Measurements from ENCODE around the gene LKAAEAR1. TPM values are rescaled to one million over a fixed set of nuclear protein-coding genes. Genes with fewer than 3 reads are reported as not detected.

The LKAAEAR1 gene
- total RNA-seq, 1 donor from 2014 or later = not detected

DNA sequence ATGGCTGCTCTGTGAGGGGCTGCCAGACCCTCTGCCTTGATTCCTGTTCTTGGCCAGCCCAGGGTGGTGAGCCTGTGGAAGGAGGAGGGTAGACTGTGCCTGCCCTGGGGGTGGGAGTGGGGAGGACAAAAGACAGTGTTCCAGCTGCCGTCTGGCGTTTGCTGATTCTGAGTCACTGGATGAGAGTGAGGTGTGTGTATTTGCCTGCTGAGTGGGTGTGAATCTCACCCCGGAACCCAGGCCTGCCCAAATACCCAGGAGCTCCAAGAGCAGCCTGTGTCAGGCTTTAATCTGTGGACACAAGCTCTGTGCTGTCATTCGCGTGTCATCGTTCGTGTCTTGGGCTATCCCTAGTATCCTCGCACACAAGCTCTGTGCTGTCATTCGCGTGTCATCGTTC, 2.6 kb upstream of the LKAAEAR1 start:
- DNase-seq (ENCODE audit: low spot score, unreplicated experiment) = no peak
- peaks cover 2% of the 10 kb centered on the region for H3K4me1 Mint-ChIP-seq (ENCODE audit: low read depth)
- no peak overlapping the region for H3K27ac Mint-ChIP-seq
- H3K9me3 Mint-ChIP-seq (ENCODE audit: low read depth) = no peaks in the 10 kb centered on the region
- no peak overlapping the region for H3K4me3 Mint-ChIP-seq (ENCODE audit: low read depth)
- TF ChIP-seq, protein P1, sequence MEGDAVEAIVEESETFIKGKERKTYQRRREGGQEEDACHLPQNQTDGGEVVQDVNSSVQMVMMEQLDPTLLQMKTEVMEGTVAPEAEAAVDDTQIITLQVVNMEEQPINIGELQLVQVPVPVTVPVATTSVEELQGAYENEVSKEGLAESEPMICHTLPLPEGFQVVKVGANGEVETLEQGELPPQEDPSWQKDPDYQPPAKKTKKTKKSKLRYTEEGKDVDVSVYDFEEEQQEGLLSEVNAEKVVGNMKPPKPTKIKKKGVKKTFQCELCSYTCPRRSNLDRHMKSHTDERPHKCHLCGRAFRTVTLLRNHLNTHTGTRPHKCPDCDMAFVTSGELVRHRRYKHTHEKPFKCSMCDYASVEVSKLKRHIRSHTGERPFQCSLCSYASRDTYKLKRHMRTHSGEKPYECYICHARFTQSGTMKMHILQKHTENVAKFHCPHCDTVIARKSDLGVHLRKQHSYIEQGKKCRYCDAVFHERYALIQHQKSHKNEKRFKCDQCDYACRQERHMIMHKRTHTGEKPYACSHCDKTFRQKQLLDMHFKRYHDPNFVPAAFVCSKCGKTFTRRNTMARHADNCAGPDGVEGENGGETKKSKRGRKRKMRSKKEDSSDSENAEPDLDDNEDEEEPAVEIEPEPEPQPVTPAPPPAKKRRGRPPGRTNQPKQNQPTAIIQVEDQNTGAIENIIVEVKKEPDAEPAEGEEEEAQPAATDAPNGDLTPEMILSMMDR (IDR thresholded peaks at IDR 0.05; ENCODE audit: unreplicated experiment) = no peak
- no peaks in the 10 kb centered on the region for H3K36me3 Mint-ChIP-seq (ENCODE audit: insufficient read depth)
- peaks cover 65% of the 10 kb centered on the region for H3K27me3 Mint-ChIP-seq

DNA sequence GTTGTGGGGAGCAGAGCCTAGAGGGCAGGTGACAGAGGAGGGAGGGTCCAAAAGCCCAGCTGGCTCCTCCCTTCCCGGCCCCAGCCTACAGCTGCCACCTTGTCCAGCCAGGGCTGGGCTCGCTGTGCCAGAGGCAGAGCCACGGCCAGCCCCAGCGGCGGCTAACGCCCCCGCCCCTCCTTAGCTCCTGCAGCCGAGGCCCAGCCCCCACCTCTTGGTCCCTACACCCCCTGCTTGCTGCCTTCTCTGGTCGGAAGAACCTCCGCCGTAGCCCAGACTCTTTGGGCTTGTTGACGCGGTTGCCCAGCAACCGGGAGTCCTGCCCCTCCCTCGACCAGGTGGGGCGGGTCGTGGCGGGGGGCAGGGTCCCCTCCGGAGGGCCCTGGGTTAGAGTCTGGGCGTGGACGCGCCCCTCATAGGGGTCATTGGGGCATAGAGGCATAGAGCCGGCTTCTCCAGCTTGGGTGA, 521 bp upstream of the LKAAEAR1 start:
- Mint-ChIP-seq H3K27ac (no peak overlapping the region), H3K27me3 (peaks cover 68% of the 10 kb centered on the region), H3K36me3 (ENCODE audit: insufficient read depth) (no peaks in the 10 kb centered on the region), H3K4me3 (ENCODE audit: low read depth) (peak overlapping the region; percentile 74), H3K9me3 (ENCODE audit: low read depth) (no peaks in the 10 kb centered on the region), H3K4me1 (ENCODE audit: low read depth) (peaks cover 6% of the 10 kb centered on the region)
- no peak for DNase-seq (ENCODE audit: low spot score, unreplicated experiment)
- TF ChIP-seq, protein P1 (IDR thresholded peaks at IDR 0.05; ENCODE audit: unreplicated experiment) = no peak

DNA sequence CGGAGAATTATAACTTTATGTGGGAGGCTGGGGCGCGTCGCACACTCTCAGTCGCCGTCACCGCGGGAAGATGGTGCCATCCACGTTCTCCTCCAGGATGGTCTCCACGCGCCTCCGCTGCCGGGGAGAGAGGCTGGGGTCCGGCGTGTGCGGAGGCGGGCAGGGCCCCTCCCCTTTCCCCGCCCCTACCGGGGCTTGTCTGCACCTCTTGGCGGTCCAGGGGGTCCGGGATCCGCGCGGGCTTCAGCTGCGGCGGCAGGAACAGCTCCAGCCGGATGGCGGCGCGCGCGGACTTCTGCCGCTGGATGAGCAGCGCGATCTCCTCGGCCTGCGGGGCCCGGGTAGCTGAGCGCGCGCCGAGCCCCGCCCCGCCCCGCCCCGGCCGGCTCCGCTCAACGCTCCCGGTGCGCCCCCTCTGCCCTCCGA, 807 bp downstream of the LKAAEAR1 start:
- H3K9me3 Mint-ChIP-seq (ENCODE audit: low read depth) = no peaks in the 10 kb centered on the region
- no peaks in the 10 kb centered on the region for H3K36me3 Mint-ChIP-seq (ENCODE audit: insufficient read depth)
- H3K27me3 Mint-ChIP-seq = peaks cover 58% of the 10 kb centered on the region
- peak; percentile 75 for DNase-seq (ENCODE audit: low spot score, unreplicated experiment)
- peak overlapping the region; percentile 35 for H3K4me3 Mint-ChIP-seq (ENCODE audit: low read depth)
- H3K27ac Mint-ChIP-seq = no peak overlapping the region
- TF ChIP-seq, protein P1 (IDR thresholded peaks at IDR 0.05; ENCODE audit: unreplicated experiment) = peak; percentile 68
- peaks cover 8% of the 10 kb centered on the region for H3K4me1 Mint-ChIP-seq (ENCODE audit: low read depth)

DNA sequence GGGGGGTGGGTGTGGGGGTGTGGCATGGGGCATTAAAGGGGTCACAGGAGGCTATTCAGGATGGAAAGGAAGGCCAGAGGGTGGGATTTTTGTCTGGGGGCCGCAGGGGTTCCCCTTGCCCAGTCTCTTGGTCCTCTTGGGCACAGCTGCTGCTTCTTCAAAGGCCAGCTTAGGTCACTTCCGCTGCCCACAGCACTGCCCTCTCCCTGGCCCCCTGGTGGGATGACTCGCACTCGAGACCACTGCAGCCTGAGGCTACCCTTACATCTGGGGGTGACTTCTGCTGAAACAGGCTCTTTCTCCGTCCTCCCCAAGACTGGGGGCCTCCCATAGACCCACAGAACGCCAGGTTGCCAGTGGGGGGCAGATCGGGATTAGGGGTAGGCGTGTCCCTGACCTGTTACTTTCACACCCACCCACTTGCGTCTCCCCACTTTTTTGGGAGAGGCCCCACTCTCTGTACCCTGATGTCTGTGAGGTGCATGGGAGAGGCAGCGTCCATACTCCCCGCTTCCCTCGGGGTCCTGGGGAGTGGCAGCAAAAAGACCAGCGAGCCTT, 1.3 kb downstream of the LKAAEAR1 start:
- Mint-ChIP-seq H3K9me3 (ENCODE audit: low read depth) (no peaks in the 10 kb centered on the region), H3K4me3 (ENCODE audit: low read depth) (peak overlapping the region; percentile 35), H3K36me3 (ENCODE audit: insufficient read depth) (no peaks in the 10 kb centered on the region), H3K27ac (no peak overlapping the region), H3K27me3 (peaks cover 54% of the 10 kb centered on the region), H3K4me1 (ENCODE audit: low read depth) (peaks cover 8% of the 10 kb centered on the region)
- TF ChIP-seq, protein P1 (IDR thresholded peaks at IDR 0.05; ENCODE audit: unreplicated experiment) = no peak
- no peak for DNase-seq (ENCODE audit: low spot score, unreplicated experiment)

DNA sequence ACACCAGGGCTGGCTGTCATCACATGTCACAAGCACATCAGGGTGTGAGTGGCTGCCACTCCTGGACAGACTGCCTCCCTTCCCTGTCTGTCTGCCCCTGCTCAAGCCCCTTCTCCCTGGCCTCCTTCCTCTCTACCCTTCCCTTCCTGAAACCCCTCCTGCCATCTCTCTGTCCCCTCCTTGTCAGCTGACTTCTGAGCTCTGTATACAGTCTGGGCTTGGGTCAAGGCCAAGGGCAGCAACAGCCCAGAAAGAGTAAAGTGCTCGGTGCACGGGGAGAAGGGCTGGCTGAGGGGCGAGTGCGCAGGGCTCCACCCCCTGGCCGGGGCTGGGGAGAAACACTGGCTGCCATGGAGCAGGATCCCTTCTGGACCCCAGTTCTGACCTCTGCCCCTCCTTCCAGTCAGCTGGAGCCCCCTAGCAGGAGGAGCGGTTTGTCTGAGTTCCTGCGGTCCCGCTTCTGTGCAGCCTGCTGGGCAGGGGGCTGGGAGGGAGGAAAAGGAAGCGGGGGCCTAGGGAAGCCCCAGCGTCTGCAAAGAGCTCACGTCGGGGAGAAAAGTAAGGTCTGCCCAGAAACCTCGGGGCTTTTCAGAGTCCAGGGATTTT, 2.0 kb downstream of the LKAAEAR1 start:
- Mint-ChIP-seq H3K27me3 (peaks cover 51% of the 10 kb centered on the region), H3K4me1 (ENCODE audit: low read depth) (peaks cover 8% of the 10 kb centered on the region), H3K36me3 (ENCODE audit: insufficient read depth) (no peaks in the 10 kb centered on the region), H3K4me3 (ENCODE audit: low read depth) (peak overlapping the region; percentile 52), H3K9me3 (ENCODE audit: low read depth) (no peaks in the 10 kb centered on the region), H3K27ac (no peak overlapping the region)
- no peak for DNase-seq (ENCODE audit: low spot score, unreplicated experiment)
- TF ChIP-seq, protein P1 (IDR thresholded peaks at IDR 0.05; ENCODE audit: unreplicated experiment) = no peak
